ENCODE measurements around the gene MEX3D.

MEX3D gene

DNA sequence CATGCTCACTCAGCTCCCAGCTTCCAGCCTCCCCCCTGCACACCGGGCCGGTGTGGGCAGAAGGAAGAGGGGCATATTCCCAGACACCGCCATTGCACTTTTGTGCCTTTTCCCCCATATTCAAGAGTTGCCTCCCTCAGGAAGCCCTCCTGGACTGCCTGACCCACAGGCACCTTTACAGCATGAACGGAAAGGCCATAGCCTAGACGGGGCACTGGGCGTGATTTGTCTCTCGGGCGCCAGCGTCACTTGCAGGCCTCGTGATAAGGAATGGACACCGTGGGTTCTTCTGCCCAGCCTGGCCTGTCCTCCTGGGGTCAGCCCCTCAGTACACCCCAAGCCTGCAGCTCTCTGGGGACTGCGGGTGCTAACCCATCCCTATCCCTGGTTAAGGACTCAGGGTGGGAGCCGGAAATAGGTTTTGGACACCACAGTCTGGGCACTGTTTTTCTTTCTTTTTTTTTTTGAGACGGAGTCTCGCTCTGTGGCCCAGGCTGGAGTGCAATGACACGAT is 38.1 kb upstream of the MEX3D start:
- TF ChIP-seq, protein P1, sequence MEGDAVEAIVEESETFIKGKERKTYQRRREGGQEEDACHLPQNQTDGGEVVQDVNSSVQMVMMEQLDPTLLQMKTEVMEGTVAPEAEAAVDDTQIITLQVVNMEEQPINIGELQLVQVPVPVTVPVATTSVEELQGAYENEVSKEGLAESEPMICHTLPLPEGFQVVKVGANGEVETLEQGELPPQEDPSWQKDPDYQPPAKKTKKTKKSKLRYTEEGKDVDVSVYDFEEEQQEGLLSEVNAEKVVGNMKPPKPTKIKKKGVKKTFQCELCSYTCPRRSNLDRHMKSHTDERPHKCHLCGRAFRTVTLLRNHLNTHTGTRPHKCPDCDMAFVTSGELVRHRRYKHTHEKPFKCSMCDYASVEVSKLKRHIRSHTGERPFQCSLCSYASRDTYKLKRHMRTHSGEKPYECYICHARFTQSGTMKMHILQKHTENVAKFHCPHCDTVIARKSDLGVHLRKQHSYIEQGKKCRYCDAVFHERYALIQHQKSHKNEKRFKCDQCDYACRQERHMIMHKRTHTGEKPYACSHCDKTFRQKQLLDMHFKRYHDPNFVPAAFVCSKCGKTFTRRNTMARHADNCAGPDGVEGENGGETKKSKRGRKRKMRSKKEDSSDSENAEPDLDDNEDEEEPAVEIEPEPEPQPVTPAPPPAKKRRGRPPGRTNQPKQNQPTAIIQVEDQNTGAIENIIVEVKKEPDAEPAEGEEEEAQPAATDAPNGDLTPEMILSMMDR (IDR thresholded peaks at IDR 0.05; ENCODE audit: control insufficient read depth, insufficient read depth, low read depth, low read length, missing control alignments) = no peak
- peak overlapping the region; percentile 97 for H3K4me3 ChIP-seq (ENCODE audit: control insufficient read depth, low read depth, low read length)
- no peak for DNase-seq (ENCODE audit: low read depth)

DNA sequence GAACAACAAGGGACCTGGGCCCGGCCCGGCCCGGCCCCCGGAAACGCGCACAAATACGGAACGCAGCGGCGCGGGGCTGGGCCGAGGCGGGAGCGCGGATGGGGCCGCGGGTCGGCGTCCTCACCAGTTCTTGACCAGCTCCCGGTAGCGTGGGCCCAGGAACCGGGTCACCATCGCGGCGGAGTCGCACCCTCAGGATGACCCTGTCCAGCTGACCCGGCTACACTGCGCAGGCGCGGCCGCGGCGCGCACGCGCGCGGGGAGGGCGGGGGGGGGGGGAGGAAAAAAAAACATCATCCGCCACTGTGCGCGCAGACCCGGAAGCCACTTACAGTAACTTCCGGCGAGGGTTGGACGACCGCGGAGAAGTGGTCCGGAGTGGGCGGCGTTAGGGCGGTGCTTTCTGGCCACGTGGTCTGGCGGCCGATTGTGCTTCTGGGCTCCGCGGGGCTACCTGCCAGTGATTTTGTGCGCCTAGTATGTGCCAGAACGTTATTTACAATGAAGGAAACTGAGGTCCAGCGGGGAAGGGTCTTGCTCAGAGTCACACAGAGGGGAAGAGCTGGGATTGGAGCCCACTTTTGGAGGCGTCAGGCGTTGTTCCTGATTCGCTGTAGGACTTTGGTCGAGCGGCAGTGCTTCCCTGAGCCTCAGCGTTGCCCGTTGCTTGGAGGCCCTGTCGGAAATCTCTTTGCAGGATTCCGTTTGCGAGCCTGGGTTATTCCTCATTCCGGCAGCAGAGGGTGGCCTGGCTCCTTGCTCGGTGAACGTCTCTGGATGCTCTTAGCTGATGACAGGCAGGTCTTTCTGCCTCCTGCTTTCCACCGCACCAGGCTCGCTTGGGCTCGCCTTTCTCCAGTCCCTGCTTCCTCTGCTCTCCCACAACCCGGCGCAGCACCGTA is 37.4 kb upstream of the MEX3D start, which contains the start of gene UQCR11:
UQCR11 (minus strand) TSS at position 227 of the 902 bp plus-strand sequence; CDS start at position 174, 53 bp downstream.
- TF ChIP-seq, protein P1 (IDR thresholded peaks at IDR 0.05; ENCODE audit: control insufficient read depth, insufficient read depth, low read depth, low read length, missing control alignments) = peak; percentile 70
- H3K4me3 ChIP-seq (ENCODE audit: control insufficient read depth, low read depth, low read length) = peak within 1 kb of the TSS; percentile 97

DNA sequence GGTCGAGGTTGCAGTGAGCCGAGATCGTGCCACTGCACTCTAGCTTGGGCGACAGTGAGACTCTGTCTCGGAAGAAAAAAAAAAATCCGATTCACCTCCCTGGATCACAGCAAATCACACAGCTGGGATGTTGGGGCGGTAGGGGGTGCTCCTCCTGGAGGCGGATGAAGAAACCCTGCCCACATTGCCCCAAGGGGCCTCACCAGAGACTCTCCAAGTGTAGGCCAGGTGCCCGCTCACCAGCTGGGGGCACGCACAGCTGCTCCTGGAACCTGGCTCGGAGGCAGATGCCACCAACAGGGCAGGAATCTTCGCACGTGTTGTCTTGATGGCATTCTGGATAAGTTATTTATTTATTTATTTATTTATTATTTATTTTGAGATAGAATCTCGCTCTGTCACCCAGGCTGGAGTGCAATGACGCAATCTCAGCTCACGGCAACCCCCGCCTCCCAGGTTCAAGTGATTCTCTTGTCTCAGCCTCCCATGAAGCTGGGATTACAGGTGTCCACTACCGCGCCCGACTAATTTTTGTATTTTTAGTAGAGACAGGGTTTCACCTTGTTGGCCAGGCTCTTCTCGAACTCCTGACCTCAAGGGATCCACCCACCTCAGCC is 34.1 kb upstream of the MEX3D start:
- DNase-seq (ENCODE audit: low read depth) = no peak
- H3K4me3 ChIP-seq (ENCODE audit: control insufficient read depth, low read depth, low read length) = no peak overlapping the region
- TF ChIP-seq, protein P1 (IDR thresholded peaks at IDR 0.05; ENCODE audit: control insufficient read depth, insufficient read depth, low read depth, low read length, missing control alignments) = no peak

More for the DNA sequence above, 37.4 kb upstream of the MEX3D start, which contains the start of gene UQCR11:
- DNase-seq (ENCODE audit: low read depth) = peak; percentile 92

DNA sequence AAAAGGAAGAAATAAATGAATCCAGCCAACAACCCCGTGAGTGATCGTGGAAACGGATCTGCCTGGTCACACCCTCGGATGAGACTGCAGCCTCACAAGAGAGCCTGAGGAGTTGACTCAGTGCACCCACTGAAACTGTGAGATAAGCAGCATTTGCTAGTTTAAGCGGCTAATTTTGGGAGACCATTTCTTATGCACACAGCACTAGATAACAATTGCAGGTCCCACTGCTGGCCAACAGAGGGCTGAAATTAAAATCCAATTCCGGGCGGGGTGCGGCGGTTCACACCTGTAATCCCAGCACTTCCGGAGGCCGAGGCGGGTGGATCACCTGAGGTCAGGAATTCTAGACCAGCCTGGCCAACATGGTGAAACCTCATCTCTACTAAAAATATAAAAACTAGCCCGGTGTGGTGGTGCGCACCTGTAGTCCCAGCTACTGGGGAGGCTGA is 33.5 kb upstream of the MEX3D start:
- TF ChIP-seq, protein P1 (IDR thresholded peaks at IDR 0.05; ENCODE audit: control insufficient read depth, insufficient read depth, low read depth, low read length, missing control alignments) = no peak
- no peak for DNase-seq (ENCODE audit: low read depth)
- no peak overlapping the region for H3K4me3 ChIP-seq (ENCODE audit: control insufficient read depth, low read depth, low read length)

DNA sequence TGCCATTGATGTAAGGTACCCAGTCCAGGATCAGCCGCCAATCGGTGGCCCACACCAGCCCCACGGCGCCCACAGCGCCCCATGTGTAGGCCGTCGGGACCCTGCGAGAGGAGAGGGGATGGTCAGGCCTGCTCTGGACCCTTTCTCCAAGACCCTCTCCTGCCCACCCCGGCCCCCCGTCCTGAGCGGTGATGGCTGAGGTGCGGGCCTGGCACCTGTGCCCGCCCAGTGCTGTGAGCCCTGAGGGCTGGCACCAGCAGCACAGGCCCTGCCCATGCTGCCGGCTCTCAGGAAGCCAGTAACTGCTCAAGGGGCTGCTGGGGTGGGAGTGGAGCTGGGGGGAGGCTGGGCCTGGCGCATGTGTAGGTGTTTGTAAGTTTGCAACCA is 31.3 kb upstream of the MEX3D start:
- no peak overlapping the region for H3K4me3 ChIP-seq (ENCODE audit: control insufficient read depth, low read depth, low read length)
- DNase-seq (ENCODE audit: low read depth) = no peak
- TF ChIP-seq, protein P1 (IDR thresholded peaks at IDR 0.05; ENCODE audit: control insufficient read depth, insufficient read depth, low read depth, low read length, missing control alignments) = no peak

DNA sequence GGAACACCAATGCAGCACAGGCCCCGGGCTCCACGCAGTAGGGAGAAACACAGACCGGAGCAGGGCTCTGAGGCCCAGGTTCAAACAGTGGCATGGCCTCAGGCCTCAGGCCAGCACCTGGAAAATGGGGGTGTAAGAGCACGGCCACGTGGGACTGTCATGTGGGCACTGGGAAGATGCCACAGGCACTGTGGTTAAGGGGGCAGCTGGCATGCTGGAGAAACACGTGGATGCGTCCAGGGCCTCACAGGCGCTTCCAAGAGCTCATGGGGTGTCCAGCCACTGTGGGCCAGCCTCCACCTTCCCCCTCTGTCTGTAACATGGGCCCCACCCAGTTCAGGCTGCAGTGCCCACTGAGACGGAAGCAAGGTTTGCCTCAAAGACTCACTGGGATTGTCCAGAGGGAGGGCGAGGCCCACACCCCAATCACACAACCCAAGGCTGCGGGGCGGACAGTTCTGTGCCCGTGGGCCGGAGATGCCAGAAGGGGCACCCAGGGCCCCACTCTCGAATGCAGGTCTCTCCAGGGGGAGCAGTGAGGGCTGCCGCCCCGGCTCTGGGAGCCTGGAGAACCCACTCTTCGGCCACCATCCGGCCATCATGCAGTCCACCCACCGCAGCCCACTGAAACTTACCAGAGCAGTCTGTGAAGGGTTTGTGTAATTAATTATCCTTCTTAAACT is 30.8 kb upstream of the MEX3D start:
- DNase-seq (ENCODE audit: low read depth) = no peak
- TF ChIP-seq, protein P1 (IDR thresholded peaks at IDR 0.05; ENCODE audit: control insufficient read depth, insufficient read depth, low read depth, low read length, missing control alignments) = no peak

More for the DNA sequence above, 30.8 kb upstream of the MEX3D start:
- no peak overlapping the region for H3K4me3 ChIP-seq (ENCODE audit: control insufficient read depth, low read depth, low read length)
